Coronary artery (tissue), 2 donors: ENCODE results near the gene KCNK13.
"Not testable (repeated sequence)": the region's sequence is repeated elsewhere in the genome, so short reads cannot be mapped to it uniquely, and the experiment has no call there.

ENCODE experiments used
- DNase-seq: peaks from one replicate; pipeline ENCODE4 v3.0.0-alpha.2; 2017; ENCODE audit warnings: low spot score
- H3K27ac ChIP-seq, 2 donors: fragments of 200-600 bp; sonication (generic); one replicate each; pipeline ENCODE4 v1.5.1; 2016 to 2019
- H3K4me3 ChIP-seq: fragments of 200-600 bp; sonication (generic); 2 replicates; pipeline ENCODE4 v1.5.1; 2016; ENCODE audit warnings: mild to moderate bottlenecking, moderate library complexity
- TF ChIP-seq, protein P1 (sequence below): fragments of 200-600 bp; sonication (generic); IDR thresholded peaks from one replicate; pipeline ENCODE4 v1.5.1; 2019; ENCODE audit warnings: antibody characterized with exemption

Gene KCNK13

DNA sequence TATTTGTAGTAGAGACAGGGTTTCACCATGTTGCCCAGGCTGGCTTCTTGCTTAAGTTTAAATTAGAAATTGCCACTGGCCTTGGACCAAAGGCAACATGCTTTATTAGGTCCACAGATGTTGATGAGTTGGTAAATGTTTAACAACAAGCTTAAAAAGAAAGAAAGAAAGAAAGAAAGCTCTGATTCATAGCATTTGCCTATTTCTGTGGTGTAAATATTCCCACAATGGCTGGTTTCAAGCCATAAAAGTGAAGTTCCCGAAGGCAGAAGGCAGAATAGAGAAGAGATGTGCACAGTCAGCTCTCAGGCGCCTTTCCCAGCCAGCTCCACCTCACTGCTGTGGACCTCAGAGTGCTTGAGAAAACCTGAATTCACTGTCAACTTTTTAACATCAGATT lies 26.4 kb downstream of the KCNK13 start:
- TF ChIP-seq, protein P1, sequence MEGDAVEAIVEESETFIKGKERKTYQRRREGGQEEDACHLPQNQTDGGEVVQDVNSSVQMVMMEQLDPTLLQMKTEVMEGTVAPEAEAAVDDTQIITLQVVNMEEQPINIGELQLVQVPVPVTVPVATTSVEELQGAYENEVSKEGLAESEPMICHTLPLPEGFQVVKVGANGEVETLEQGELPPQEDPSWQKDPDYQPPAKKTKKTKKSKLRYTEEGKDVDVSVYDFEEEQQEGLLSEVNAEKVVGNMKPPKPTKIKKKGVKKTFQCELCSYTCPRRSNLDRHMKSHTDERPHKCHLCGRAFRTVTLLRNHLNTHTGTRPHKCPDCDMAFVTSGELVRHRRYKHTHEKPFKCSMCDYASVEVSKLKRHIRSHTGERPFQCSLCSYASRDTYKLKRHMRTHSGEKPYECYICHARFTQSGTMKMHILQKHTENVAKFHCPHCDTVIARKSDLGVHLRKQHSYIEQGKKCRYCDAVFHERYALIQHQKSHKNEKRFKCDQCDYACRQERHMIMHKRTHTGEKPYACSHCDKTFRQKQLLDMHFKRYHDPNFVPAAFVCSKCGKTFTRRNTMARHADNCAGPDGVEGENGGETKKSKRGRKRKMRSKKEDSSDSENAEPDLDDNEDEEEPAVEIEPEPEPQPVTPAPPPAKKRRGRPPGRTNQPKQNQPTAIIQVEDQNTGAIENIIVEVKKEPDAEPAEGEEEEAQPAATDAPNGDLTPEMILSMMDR = no peak
- H3K4me3 ChIP-seq = no peak overlapping the region
- no peak for DNase-seq
- no peak overlapping the region for H3K27ac ChIP-seq

DNA sequence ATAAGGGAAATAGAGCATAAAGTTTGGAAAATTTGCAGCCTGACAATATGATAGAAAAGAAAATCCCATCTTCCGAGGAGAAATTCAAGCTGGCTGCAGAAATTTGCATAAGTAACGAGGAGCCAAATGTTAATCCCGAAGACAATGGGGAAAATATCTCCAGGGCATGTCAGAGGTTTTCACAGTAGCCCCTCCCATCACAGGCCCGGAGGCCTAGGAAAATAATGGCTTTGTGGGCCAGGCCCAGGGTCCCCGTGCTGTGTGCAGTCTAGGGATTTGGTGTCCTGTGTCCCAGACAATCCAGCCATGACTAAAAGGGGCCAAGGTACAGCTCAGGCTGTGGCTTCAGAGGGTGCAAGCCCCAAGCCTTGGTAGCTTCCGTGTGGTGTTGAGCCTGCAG lies 27.7 kb downstream of the KCNK13 start:
- not testable (repeated sequence) for H3K4me3 ChIP-seq, DNase-seq, H3K27ac ChIP-seq

DNA sequence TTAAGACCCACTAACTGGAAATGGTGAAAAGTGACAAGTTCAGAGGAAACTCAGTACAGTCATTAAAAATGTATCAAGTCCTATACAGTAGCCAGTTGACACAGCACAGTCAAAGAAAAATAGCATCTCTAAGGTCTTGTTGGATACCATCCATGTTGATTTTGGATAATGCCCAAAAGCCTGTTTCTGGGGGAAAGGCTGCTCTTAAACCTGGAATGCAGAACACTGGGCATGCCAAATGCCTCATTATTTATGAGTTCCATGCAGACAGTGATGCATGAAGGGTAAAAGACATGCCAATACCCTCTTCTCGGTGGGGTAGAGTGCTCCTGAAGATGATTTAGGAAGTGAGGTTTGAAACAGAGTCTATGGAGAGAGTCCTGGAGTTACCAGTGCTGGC lies 29.6 kb downstream of the KCNK13 start:
- TF ChIP-seq, protein P1 = no peak
- H3K27ac ChIP-seq = no peak overlapping the region
- DNase-seq = no peak
- no peak overlapping the region for H3K4me3 ChIP-seq

DNA sequence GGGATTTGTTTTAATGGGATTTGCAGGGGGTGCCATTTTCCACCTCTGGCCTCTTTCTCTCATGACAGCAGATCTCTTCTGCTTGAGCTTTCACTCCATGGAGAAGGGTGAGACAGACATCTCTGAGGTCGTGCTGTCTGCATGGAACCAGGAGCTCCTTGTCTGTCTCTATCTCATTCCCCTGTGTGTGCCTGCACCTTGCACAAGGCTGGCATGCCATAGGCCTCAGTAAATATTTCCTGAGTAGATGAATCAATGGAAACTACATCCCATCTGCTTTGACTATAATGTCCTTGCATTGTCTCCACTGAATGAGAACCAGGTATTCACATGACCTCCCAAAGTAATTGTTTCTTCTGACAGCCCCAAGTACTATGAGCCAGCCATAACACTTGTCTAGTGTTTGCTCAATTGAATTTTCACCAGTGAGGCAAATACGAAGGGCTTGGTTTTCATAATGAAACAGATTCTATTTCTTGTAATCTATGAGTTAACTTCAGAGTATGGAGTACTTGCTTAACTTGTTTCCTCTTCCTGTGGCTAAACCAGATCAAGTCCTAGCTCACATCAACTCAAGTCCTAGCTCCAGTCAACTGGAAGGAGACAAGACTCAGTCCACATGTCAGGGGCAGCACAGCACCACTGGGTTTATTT lies 32.3 kb downstream of the KCNK13 start:
- no peak for DNase-seq
- TF ChIP-seq, protein P1 = no peak
- Histone ChIP-seq H3K4me3 (no peak overlapping the region), H3K27ac (no peak overlapping the region)

DNA sequence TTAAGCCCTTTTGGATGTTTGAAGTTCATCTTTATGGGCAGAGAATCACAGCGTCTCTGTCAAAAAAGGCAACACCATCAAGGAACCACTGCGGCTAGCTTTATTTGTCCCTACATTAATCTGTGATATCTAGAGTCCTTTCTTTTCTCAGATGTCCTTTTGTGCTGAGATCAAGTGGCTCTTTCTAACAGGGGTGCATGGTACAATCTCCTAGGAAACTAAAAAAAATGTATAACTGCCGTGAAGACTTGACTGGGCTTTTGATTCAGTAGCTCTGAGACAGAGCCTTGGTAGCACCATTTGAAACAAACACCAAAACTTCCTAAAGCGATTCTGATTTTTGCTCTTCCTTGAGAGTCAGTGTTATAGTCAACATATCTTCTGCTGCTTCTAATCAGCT lies 33.3 kb downstream of the KCNK13 start:
- Histone ChIP-seq H3K4me3 (no peak overlapping the region), H3K27ac (no peak overlapping the region)
- DNase-seq = no peak
- TF ChIP-seq, protein P1 = no peak

DNA sequence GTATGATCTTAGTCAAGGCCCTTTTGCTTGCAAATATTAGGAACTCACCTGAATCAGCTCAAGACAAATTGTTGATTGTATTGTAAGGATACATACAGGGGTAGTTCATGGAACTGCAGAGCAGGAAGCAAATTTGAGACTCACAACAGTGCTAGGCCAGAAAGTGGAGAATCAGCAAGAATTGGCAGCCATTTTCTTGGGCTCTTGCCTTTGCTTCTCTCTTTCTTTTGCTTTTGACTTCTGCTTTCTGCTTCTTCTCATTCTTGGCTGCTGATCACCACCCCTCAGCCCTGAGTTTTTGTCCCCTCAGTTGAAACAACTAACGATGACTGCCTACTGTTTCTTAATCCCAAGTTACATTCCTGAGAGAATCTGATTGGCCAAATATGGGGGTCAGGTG lies 34.8 kb downstream of the KCNK13 start:
- no peak for DNase-seq
- Histone ChIP-seq H3K4me3 (no peak overlapping the region), H3K27ac (no peak overlapping the region)
- TF ChIP-seq, protein P1 = no peak

DNA sequence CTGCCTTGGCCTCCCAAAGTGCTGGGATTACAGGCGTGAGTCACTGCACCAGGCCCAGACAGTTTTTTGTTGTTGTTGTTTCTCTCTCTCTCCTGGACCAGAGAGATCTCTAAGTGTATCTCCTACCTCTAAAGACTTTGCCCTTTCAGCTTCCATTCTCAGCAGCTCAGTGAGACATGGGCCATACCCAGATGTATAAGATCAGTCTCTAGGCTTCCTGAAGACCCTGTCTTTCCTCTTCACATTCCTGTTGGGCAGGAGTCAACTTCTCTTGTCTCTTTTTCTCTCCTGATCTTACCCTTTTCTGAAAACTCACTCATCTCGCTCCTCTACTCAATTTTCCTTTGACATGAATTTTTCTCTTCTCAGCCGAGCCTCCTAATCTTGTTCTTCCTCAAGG lies 42.0 kb downstream of the KCNK13 start:
- TF ChIP-seq, protein P1 = no peak

DNA sequence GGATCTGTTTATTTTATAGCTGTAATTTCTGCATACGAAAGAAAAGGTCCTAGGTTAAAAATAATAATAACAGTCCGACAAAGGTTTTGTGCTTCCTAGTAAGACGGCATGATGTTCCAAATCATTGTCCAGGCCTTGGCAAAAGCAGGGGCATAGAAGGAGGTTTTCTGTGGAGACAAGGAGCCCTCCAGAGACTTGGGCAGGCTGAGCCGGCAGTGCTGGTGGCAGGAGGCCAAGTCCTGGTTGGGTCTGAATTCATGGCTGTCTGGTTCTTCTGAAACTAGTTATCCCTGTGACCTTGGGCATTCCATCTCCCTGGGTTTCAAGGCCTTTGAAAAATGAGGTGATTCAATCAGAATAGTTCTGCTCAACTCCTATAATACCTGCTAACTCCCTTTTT lies 44.0 kb downstream of the KCNK13 start:
- DNase-seq = no peak
- TF ChIP-seq, protein P1 = no peak
- H3K27ac ChIP-seq = no peak overlapping the region
- no peak overlapping the region for H3K4me3 ChIP-seq

More for the DNA sequence above, 42.0 kb downstream of the KCNK13 start:
- no peak overlapping the region for H3K4me3 ChIP-seq
- no peak for DNase-seq
- H3K27ac ChIP-seq = no peak overlapping the region
